GM21526 (cell line): Measurements from ENCODE around the gene LRRC41.
"Not testable (repeated sequence)": the region's sequence is repeated elsewhere in the genome, so short reads cannot be mapped to it uniquely, and the experiment has no call there.

Experiments
- ATAC-seq: cut with Tn5 transposase; IDR thresholded peaks from one replicate; pipeline ENCODE4 v1.9.1; 2021; ENCODE audit warnings: moderate library complexity; ENCODE audit not compliant: unreplicated experiment, low FRiP score

The LRRC41 gene

DNA sequence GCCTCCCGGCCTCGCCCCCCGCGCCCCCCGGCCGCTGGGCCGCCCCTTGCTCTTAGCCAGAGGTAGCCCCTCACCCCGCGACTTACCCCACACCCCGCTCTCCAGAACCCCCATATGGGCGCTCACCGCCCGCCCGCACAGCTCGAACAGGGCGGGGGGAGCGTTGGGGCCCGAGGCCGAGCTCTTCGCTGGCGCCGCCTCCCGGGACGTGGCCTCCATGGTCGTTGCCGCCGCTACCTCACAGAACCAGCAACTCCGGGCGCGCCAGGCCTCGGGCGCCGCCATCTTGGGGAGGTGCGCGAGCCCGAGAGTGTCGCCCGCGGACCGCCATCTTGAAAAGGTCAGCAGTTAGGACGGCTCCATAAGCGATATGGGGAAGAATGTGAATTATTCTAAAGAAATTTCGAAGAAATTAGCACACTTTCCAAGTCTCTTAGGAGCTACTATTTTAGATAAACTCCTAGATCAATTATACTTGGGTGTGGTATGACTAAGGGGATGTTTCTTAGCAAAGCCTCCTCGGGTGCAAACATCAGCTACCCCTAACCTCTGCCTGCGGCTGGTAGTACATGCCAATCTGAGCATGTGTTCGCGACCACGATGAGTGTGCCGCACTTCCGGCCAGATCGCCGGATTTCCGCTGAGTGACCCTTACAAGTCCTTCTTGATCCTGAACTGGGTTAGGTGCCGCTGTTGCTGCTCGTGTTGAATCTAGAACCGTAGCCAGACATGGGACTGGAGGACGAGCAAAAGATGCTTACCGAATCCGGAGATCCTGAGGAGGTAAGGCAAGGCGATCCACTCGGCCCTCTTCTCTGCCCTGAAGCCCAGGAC, at the start of gene LRRC41, which contains the start of gene UQCRH:
Gene LRRC41, minus strand, starts transcription at position 579 of the 834 bp plus-strand sequence. Its CDS starts 294 bp downstream, at position 285.
Gene UQCRH, plus strand, starts transcription at position 661 of the 834 bp plus-strand sequence. Its CDS starts 69 bp downstream, at position 730.
- ATAC-seq: peak; percentile 68

DNA sequence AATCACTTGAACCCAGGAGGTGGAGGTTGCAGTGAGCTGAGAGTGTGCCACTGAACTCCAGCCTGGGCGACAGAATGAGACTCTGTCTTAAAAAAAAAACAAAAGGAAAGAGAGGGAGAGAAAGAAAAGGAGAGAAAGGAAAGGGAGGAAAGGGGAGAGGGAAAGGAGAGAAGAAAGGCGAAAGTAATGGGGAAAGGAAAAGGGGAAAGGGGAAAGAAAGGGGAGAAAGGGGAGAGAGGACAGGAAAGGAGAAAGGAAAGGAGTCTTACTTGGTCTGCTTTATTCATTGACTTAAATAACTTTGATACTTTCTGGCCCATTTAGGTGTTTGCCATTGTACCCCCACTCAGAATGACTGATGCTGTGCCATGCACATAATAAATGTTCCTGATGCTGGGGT, 48.9 kb upstream of the LRRC41 start:
- no peak for ATAC-seq

DNA sequence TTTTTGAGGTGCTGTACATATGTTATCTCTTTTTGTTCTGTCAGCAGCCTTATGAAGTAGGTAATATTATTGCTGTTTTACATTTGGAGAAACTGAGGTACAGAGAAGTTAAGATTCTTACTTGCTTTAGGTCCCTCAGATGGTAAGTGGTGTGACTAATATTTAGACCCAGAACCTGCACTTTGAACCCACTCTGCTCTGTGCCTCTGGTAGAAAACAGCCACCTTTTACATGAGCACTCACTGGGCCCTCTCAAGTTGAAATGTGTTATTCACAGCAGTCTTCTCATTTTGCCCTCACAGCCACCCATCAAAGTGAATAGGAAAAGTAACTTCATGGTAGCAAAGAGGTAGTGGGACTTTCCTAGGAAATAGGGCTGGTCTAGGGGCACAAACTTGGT, 41.9 kb upstream of the LRRC41 start:
- ATAC-seq: no peak

GRCh38 chr1:46344481-46344880, 41.1 kb upstream of the LRRC41 start:
- no peak for ATAC-seq

DNA sequence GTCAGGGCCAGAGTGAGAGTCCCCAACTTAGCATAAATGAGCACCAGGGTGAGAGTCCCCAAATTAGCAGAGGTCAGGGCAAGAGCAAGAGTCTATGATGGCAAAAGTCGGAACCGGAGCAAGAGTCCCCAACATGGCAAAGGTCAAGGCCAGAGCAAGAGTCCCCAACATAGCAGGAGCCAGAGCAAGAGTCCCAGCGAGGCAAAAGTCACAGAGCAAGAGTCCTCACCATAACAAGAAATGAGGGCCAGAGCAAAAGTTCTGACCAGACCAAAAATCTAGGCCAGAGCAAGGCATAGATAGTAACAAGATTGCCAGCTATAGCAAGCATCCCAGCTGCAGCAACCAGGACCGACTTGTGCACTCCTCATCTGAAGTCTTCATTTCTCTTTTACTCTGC, 40.3 kb upstream of the LRRC41 start:
- ATAC-seq: no peak

GRCh38 chr1:46343351-46343695, 39.9 kb upstream of the LRRC41 start:
- no peak for ATAC-seq

- ATAC-seq: no peak
Observed at GRCh38 chr1:46342677-46343350, 39.4 kb upstream of the LRRC41 start.

- no peak for ATAC-seq
Observed at GRCh38 chr1:46342084-46342656, 38.8 kb upstream of the LRRC41 start.

DNA sequence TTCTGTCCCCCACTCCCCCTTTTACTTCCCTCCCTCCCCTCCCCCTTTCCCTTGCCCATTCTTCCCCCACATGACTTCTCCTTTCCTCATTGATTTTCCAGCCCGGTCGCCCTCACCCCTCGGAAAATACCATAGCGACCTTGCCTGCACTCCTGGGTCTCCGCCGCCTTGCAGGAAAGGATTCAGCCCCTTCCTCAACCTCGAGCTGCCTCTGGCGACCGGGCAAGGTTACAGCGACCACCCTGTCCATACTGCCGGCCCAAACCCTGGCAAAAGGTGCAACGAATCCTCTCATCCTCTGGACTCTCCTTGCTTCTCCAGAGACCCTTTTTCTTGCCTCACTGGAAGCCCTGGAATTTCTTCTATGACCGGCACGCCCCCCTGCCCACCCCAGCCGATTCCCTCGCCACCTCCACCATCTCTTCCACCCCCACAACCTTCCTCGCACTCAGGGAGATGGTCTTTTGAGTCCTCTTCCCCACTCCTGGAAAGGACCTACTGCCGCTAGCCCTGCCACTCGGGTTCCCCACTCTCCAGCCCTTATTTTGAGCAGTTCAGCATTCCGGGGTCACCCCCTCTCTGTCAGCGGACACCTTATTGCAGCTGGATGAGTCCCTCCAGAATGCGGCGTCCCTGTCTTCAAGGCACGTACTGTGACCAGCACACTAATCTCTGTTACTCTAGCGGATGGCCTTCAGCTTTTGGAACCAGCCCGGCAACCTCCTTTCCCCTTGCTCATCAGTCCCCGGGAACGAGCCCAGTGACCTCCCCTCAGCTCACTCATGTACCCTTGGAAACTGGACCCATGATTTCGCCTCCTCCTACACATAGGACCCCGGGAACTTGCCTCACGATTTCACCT, 38.0 kb upstream of the LRRC41 start:
- ATAC-seq: no peak

DNA sequence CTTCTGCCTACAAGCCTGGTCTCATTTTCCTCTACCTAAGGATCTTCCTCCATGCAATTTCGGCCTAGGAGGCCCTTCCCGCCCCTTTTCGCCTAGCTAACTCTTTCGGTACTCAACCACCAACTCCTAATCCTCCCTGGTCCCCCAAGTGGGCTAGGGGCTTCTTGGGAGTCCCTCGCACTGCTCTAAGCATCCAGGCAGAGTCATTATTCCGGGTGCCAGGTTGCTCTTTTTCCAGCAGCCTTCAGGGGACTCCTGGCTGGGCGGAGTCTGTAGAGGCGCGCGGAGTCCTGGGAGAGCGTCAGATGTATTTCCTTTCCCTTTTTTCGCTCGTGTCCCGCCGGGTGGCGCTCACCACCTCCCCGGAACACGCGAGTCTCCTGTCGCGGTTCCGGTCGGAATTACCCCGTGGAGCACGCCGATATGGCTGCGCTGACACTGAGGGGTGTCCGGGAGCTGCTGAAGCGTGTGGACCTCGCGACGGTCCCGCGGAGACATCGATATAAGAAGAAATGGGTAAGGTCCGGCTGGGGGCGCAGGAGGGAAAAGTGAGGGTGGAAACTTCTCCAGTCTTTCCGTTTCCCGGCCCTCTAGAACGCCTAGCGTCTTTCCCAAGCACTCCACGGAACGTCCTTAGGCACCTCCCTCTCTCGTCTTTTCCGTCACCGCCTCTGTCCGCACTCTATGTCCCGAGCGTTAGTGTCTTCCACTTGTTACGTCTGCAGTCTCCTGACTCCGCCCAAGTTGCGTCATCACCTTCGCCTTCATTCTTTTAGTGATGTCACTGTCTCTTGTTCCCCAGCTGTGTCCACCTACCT, 37.2 kb upstream of the LRRC41 start, which contains the start of gene NSUN4:
Gene NSUN4, plus strand, starts transcription at position 404 of the 818 bp plus-strand sequence. Its CDS starts 20 bp downstream, at position 424.
- peak; percentile 50 for ATAC-seq

DNA sequence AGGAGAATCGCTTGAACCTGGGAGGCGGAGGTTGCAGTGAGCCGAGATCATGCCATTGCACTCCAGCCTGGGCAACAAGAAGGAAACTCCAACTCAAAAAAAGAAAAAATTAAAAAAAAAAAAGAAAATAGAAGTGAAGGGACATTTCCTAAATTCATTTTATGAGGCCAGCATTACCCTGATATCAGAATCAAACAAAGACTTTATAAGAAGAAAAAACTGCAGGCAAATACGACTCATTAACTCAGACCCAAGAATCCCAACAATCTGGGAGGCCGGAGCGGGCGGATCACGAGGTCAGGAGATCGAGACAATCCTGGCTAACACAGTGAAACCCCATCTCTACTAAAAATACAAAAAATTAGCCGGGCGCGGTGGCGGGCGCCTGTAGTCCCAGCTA, 34.0 kb upstream of the LRRC41 start:
- ATAC-seq: not testable (repeated sequence)

GRCh38 chr1:46335081-46335480, 31.7 kb upstream of the LRRC41 start:
- no peak for ATAC-seq

DNA sequence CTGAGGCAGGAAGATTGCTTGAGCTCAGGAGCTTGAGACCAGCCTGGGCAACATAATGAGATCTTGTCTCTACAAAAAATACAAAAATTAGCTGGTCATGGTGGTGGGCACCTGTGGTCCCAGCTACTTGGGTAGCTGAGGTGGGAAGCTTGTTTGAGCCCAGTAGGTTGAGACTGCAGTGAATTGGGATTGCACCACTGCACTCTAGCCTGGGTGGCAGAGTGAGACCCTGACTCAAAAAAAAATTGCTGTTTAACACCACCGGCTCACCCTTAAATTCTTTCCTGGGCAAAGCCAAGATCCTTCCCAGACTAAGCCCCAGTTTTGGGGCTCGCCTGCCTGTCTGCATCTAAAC, 30.6 kb upstream of the LRRC41 start:
- ATAC-seq: no peak

- ATAC-seq: no peak
Observed at GRCh38 chr1:46333300-46334029, 30.0 kb upstream of the LRRC41 start.

- not testable (repeated sequence) for ATAC-seq
Observed at GRCh38 chr1:46331786-46332540, 28.5 kb upstream of the LRRC41 start.

DNA sequence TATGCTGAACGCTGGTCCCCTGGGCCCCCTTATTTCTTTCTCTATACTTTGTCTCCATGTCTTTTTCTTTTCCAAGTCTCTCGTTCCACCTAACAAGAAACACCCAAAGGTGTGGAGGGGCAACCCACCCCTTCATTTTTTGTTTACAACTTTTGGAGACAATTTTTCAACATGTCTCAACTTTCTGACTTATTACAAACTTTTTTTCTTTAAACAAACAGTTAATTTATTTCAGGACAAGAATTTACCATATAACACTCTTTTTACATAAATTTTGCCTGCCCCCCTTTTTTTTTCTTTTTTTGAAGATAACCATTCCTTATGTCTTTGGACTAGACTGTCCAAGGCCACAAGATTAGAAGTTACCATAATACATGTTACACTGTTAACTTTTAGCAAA, 27.0 kb upstream of the LRRC41 start:
- not testable (repeated sequence) for ATAC-seq

DNA sequence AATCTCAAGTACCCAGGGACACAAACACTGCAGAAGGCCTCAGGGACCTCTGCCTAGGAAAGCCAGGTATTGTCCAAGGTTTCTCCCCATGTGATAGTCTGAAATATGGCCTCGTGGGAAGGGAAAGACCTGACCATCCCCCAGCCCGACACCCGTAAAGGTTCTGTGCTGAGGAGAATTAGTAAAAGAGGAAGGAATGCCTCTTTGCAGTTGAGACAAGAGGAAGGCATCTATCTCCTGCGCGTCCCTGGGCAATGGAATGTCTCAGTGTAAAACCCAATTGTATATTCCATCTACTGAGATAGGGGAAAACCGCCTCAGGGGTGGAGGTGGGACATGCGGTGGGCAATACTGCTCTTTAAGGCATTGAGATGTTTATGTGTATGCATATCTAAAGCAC, 26.4 kb upstream of the LRRC41 start:
- ATAC-seq: not testable (repeated sequence)

- ATAC-seq: not testable (repeated sequence)
Observed at GRCh38 chr1:46328182-46328581, 24.8 kb upstream of the LRRC41 start.
